Kidney (tissue), 14 donors: ENCODE measurements around the gene MGAT4A. TPM values are rescaled to one million over a fixed set of nuclear protein-coding genes. Genes with fewer than 3 reads are reported as not detected.

Experiments used
- DNase-seq, 5 donors: peaks; one replicate each; pipeline ENCODE4 v3.0.0-alpha.2; 2013 to 2020
- FAIRE-seq: peaks from 2 replicates; lab custom pipeline; 2012; peaks lifted over from hg19 to GRCh38; lab: Jason Lieb, UNC
- H3K27ac ChIP-seq, 2 donors: one replicate each; pipeline ENCODE4 v1.7.0; 2013; ENCODE audit warnings: low read depth in 2 of 2, low read length in 2 of 2, inconsistent platforms in 1 of 2
- H3K27me3 ChIP-seq: one replicate; pipeline ENCODE4 v1.7.1; 2013; ENCODE audit warnings: low read length, inconsistent platforms; ENCODE audit not compliant: control insufficient read depth, insufficient read depth
- H3K36me3 ChIP-seq, 3 donors: one replicate each; pipeline versions ENCODE4 v1.7.0 to v1.7.1; 2013; ENCODE audit warnings: low read length in 3 of 3, control low read depth in 1 of 3, inconsistent platforms in 1 of 3; ENCODE audit not compliant: insufficient read depth in 3 of 3, control insufficient read depth in 2 of 3
- H3K4me1 ChIP-seq, 3 donors: one replicate each; pipeline versions ENCODE4 v1.7.0 to v1.7.1; 2013; ENCODE audit warnings: low read length in 3 of 3, inconsistent platforms in 1 of 3, low read depth in 1 of 3; ENCODE audit not compliant: control insufficient read depth in 2 of 3, insufficient read depth in 2 of 3
- H3K4me3 ChIP-seq, 3 donors: one replicate each; pipeline versions ENCODE4 v1.7.0 to v1.8.1; 2013; ENCODE audit warnings: low read length in 3 of 3, control low read depth in 1 of 3, inconsistent platforms in 1 of 3
- H3K9ac ChIP-seq, 3 donors: one replicate each; pipeline versions ENCODE4 v1.7.0 to v1.7.1; 2013; ENCODE audit warnings: low read length in 3 of 3, control low read depth in 1 of 3, inconsistent platforms in 1 of 3
- H3K9me3 ChIP-seq, 3 donors: one replicate each; pipeline versions ENCODE4 v1.7.0 to v1.7.1; 2013; ENCODE audit warnings: low read length in 3 of 3, control low read depth in 1 of 3, inconsistent platforms in 1 of 3; ENCODE audit not compliant: control insufficient read depth in 2 of 3, insufficient read depth in 1 of 3
- intact Hi-C: fragments of 100-400 bp; cut with DNase I; formaldehyde crosslinking; loops from one replicate; pipeline ENCODE4 v1.11.1; 2022
- polyA plus RNA-seq: library from polyadenylated mRNA; stranded (reverse); fragments of 350-450 nt; fragmentation: Illumina TruSeq; extraction: RNeasy Lipid Tissue Mini Kit (QIAGEN cat#74804); gene quantifications from one replicate; pipeline ENCODE4 v1.2.3, GENCODE V29; 2014; ENCODE audit warnings: low read depth, low replicate concordance; ENCODE audit not compliant: insufficient read depth
- total RNA-seq: library from RNA; stranded (reverse); fragmentation: NEBNext Ultra II Directional; extraction: Animal tissue kit (Norgen Biotek cat#: 25700); gene quantifications from one replicate; pipeline ENCODE4 v1.2.1, GENCODE V29; 2021
- TF ChIP-seq, protein P1 (sequence below): IDR thresholded peaks from 3 replicates; pipeline ENCODE4 v1.5.1; 2012; ENCODE audit warnings: mild to moderate bottlenecking, moderate library complexity, borderline replicate concordance; ENCODE audit not compliant: insufficient read depth; ENCODE audit errors: extremely low read depth
- donor health status: control.
- donor health status: control.
- donor health status: control.
- donor health status: control.
- donor health status: control.
- donor health status: DM: yes; HTN: yes; CAD: no.
- donor health status: Normal renal cell carcinoma (clear cell type).

Gene MGAT4A
- total and polyA plus RNA-seq, 2 donors from 2014 or later = 23.5 to 101 TPM

DNA sequence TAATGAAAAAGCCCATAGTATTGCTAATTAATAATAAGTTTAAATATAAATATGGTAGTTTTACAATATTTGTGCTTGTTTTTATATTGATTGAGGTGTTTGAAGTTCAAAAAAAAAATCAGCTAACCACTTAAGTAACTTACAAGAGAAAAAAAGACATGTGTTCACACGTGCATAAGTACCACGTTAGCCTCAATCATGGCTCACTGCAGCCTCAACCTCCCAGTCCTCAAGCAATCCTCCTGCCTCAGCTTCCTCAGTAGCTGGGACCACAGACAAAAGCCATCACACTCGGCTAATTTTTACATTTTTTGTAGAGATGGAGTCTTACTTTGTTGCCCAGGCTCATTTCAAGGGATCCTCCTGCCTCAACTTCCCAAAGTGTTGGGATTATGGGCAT lies 19.4 kb downstream of the MGAT4A start:
- Histone ChIP-seq H3K4me1 (peaks cover 0 to 6% (median 0%) of the 10 kb centered on the region in 3 donors), H3K27me3 (no peaks in the 10 kb centered on the region), H3K27ac (no peak overlapping the region), H3K9me3 (no peaks in the 10 kb centered on the region), H3K36me3 (no peaks in the 10 kb centered on the region), H3K9ac (no peak overlapping the region), H3K4me3 (no peak overlapping the region)
- DNase-seq (no peak), FAIRE-seq (no peak)
- TF ChIP-seq, protein P1, sequence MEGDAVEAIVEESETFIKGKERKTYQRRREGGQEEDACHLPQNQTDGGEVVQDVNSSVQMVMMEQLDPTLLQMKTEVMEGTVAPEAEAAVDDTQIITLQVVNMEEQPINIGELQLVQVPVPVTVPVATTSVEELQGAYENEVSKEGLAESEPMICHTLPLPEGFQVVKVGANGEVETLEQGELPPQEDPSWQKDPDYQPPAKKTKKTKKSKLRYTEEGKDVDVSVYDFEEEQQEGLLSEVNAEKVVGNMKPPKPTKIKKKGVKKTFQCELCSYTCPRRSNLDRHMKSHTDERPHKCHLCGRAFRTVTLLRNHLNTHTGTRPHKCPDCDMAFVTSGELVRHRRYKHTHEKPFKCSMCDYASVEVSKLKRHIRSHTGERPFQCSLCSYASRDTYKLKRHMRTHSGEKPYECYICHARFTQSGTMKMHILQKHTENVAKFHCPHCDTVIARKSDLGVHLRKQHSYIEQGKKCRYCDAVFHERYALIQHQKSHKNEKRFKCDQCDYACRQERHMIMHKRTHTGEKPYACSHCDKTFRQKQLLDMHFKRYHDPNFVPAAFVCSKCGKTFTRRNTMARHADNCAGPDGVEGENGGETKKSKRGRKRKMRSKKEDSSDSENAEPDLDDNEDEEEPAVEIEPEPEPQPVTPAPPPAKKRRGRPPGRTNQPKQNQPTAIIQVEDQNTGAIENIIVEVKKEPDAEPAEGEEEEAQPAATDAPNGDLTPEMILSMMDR = no peak
- intact Hi-C loops = no loop called here

DNA sequence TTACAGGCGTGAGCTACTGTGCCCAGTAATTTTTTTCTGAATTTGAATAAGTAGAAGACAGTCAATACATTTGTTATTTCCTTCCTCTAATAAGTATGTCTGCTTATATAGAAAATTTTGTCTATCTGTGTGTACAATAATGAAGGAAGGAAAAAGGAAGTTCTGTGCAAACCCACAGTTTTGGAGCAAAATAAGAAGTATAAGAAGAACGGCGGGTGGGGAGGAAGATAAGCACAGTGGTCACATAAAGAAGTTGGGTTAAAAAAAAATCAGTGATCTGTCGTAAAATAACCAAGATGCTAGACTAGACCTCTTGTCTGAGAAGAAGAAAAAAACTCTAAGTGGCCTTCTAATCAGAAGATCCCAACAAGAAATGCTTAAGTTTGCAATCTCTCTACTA lies 20.2 kb downstream of the MGAT4A start:
- TF ChIP-seq, protein P1 = no peak
- H3K4me3 ChIP-seq = no peak overlapping the region
- no peak overlapping the region for H3K27ac ChIP-seq
- H3K36me3 ChIP-seq = no peaks in the 10 kb centered on the region
- peaks cover 0 to 6% (median 0%) of the 10 kb centered on the region in 3 donors for H3K4me1 ChIP-seq
- H3K27me3 ChIP-seq = no peaks in the 10 kb centered on the region
- no peak for DNase-seq
- no peak for FAIRE-seq
- no peaks in the 10 kb centered on the region for H3K9me3 ChIP-seq
- H3K9ac ChIP-seq = no peak overlapping the region
- intact Hi-C loops = no loop called here

DNA sequence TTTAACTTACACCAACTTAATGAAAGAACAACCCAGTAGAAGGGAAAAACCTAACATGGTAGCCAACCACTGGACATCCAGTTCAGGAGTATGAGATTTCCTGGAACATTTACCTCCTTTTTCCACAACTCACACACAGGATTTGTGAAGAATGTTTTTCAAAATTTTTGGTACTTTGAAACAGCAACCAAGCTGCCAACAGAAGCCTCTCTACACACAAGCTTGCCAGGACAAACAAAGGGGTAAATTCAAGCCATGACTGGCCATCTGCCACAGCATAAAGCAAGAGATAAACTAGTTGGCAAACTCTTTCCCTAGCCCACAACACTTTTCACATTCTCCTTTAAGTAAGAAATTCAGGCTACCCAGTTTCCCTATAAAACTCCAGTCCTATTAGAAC lies 21.4 kb downstream of the MGAT4A start:
- no peak overlapping the region for H3K9ac ChIP-seq
- no peaks in the 10 kb centered on the region for H3K27me3 ChIP-seq
- no peaks in the 10 kb centered on the region for H3K36me3 ChIP-seq
- no peak overlapping the region for H3K4me3 ChIP-seq
- DNase-seq (no peak), FAIRE-seq (no peak)
- H3K4me1 ChIP-seq = peaks cover 0 to 12% (median 7%) of the 10 kb centered on the region in 3 donors
- intact Hi-C loops = no loop called here
- TF ChIP-seq, protein P1 = no peak
- no peak overlapping the region for H3K27ac ChIP-seq
- H3K9me3 ChIP-seq = no peaks in the 10 kb centered on the region
